A549 (cell line): Measurements from ENCODE around the gene IQCB1. TPM values are rescaled to one million over a fixed set of nuclear protein-coding genes. Genes with fewer than 3 reads are reported as not detected.

ENCODE experiments used
- ATAC-seq, 2 experiments: fragments of 200-7000 bp in 1 of 2; fragments of >200 bp in 1 of 2; cut with Nextera tagmentation in 1 of 2; cut with Tn5 transposase in 1 of 2; 3 replicates each; pipeline versions ENCODE4 v1.8.0 to v1.9.1; 2018 to 2020; ENCODE audit warnings: mild to moderate bottlenecking in 1 of 2, moderate library complexity in 1 of 2
- CTCF ChIA-PET: fragments of 300-600 bp; sonication (Branson Sonifier 250); formaldehyde crosslinking; extraction: SDS; loops from one replicate; lab custom pipeline; 2021; ENCODE audit warnings: antibody characterized with exemption, inconsistent platforms; lab: Yijun Ruan, JAX
- POLR2A ChIA-PET: fragments of 350-600 bp; formaldehyde crosslinking; extraction: SDS; loops from one replicate; lab custom pipeline; 2021; ENCODE audit warnings: antibody characterized with exemption, inconsistent platforms; lab: Yijun Ruan, JAX
- DNase-seq, 2 experiments: peaks; one replicate each; pipeline versions ENCODE4 v3.0.0 to v3.0.0-alpha.2; 2011 to 2016; ENCODE audit warnings: low read depth in 1 of 2, low spot score in 1 of 2
- FAIRE-seq: peaks from 2 replicates; lab custom pipeline; 2011; peaks lifted over from hg19 to GRCh38; lab: Jason Lieb, UNC
- H3K27ac ChIP-seq, 2 experiments: fragments of >200 bp; sonication (Bioruptor Twin); formaldehyde crosslinking; 3 replicates each; pipeline ENCODE4 v1.5.1; 2016 to 2017
- H3K4me1 ChIP-seq: fragments of >200 bp; sonication (Bioruptor Twin); formaldehyde crosslinking; 3 replicates; pipeline ENCODE4 v1.6.1; 2016
- H3K4me2 ChIP-seq: fragments of >200 bp; sonication (Bioruptor Twin); formaldehyde crosslinking; 3 replicates; pipeline ENCODE4 v1.6.1; 2016
- H3K4me3 ChIP-seq: fragments of >200 bp; sonication (Bioruptor Twin); formaldehyde crosslinking; 3 replicates; pipeline ENCODE4 v1.5.1; 2016
- H3K9me3 ChIP-seq: fragments of >200 bp; sonication (Bioruptor Twin); formaldehyde crosslinking; 3 replicates; pipeline ENCODE4 v1.6.1; 2016
- CTCF ChIP-seq: fragments of >200 bp; sonication (Bioruptor Twin); formaldehyde crosslinking; IDR thresholded peaks from 3 replicates; pipeline ENCODE4 v1.5.1; 2016
- EHMT2 ChIP-seq: fragments of 200-600 bp; sonication (generic); IDR thresholded peaks from 2 replicates; pipeline ENCODE4 v1.6.1; 2016; ENCODE audit warnings: antibody characterized with exemption, low read depth, mild to moderate bottlenecking, moderate library complexity
- ESRRA ChIP-seq: fragments of 150-350 bp; IDR thresholded peaks from 2 replicates; pipeline ENCODE4 v1.6.1; 2014; ENCODE audit warnings: mild to moderate bottlenecking, low read length, borderline replicate concordance
- FOSB ChIP-seq: fragments of 250-450 bp; sonication (Bioruptor Pico); IDR thresholded peaks from 2 replicates; pipeline ENCODE4 v1.5.0; 2020; ENCODE audit warnings: mild to moderate bottlenecking, moderate library complexity
- GATA3 ChIP-seq: IDR thresholded peaks from 2 replicates; pipeline ENCODE4 v1.6.1; 2012; ENCODE audit warnings: borderline replicate concordance
- HDAC2 ChIP-seq: fragments of 200-600 bp; sonication (generic); IDR thresholded peaks from 2 replicates; pipeline ENCODE4 v1.6.1; 2016
- HES2 ChIP-seq: fragments of >200 bp; sonication (Bioruptor Twin); formaldehyde crosslinking; IDR thresholded peaks from 2 replicates; pipeline ENCODE4 v1.6.1; 2016
- HOXB13 ChIP-seq: fragments of 250-450 bp; sonication (Bioruptor Pico); IDR thresholded peaks from 2 replicates; pipeline ENCODE4 v1.5.0; 2020; ENCODE audit warnings: low read depth, mild to moderate bottlenecking, moderate library complexity
- JUN ChIP-seq, 2 experiments: fragments of >200 bp; sonication (Bioruptor Twin); formaldehyde crosslinking; IDR thresholded peaks; 2 replicates in 1 of 2; 3 replicates in 1 of 2; pipeline ENCODE4 v1.6.1; 2016 to 2017
- KDM1A ChIP-seq: fragments of 200-600 bp; sonication (generic); IDR thresholded peaks from 2 replicates; pipeline ENCODE4 v1.6.1; 2016; ENCODE audit warnings: low read depth, mild to moderate bottlenecking
- MAFK ChIP-seq: fragments of 450-650 bp; IDR thresholded peaks from 2 replicates; pipeline ENCODE4 v1.6.1; 2014; ENCODE audit not compliant: partially characterized antibody
- MAX ChIP-seq: IDR thresholded peaks from 2 replicates; pipeline ENCODE4 v1.6.1; 2012
- NFE2L2 ChIP-seq: fragments of 150-350 bp; conservative IDR thresholded peaks from 2 replicates; pipeline ENCODE4 v1.6.1; 2014; ENCODE audit warnings: low read length
- NR3C1 ChIP-seq: fragments of >200 bp; sonication (Bioruptor Twin); formaldehyde crosslinking; IDR thresholded peaks from 3 replicates; pipeline ENCODE4 v1.6.1; 2017
- PBX3 ChIP-seq: IDR thresholded peaks from 2 replicates; pipeline ENCODE4 v1.6.1; 2012
- RAD21 ChIP-seq, 2 experiments: fragments of >200 bp in 1 of 2; sonication (Bioruptor Twin) in 1 of 2; formaldehyde crosslinking in 1 of 2; IDR thresholded peaks in 1 of 2; conservative IDR thresholded peaks in 1 of 2; 2 replicates in 1 of 2; 3 replicates in 1 of 2; pipeline ENCODE4 v1.6.1; 2012 to 2018; ENCODE audit warnings: inconsistent platforms in 1 of 2
- RCOR1 ChIP-seq: fragments of 150-350 bp; IDR thresholded peaks from 2 replicates; pipeline ENCODE4 v1.6.1; 2014; ENCODE audit warnings: antibody characterized with exemption, low read length, low read depth
- RNF2 ChIP-seq: fragments of 200-600 bp; sonication (generic); IDR thresholded peaks from 2 replicates; pipeline ENCODE4 v1.6.1; 2016; ENCODE audit warnings: low read depth, mild to moderate bottlenecking, antibody characterized with exemption, moderate library complexity, borderline replicate concordance
- SMC3 ChIP-seq: fragments of >200 bp; sonication (Bioruptor Twin); formaldehyde crosslinking; IDR thresholded peaks from 3 replicates; pipeline ENCODE4 v1.6.1; 2018; ENCODE audit warnings: inconsistent platforms
- TP53 ChIP-seq: fragments of 250-450 bp; sonication (Bioruptor Pico); IDR thresholded peaks from 2 replicates; pipeline ENCODE4 v1.5.0; 2021; ENCODE audit warnings: mild to moderate bottlenecking, moderate library complexity
- ZFP36 ChIP-seq: fragments of 450-650 bp; IDR thresholded peaks from 2 replicates; pipeline ENCODE4 v1.6.1; 2014; ENCODE audit warnings: borderline replicate concordance; ENCODE audit not compliant: partially characterized antibody
- whole genome bisulfite sequencing: methylation state at CpG from one replicate; pipeline ENCODE4 v1.1.6; 2017; ENCODE audit errors: missing lambda C conversion rate; 5-methylcytosine and 5-hydroxymethylcytosine counted together
- polyA plus RNA-seq, 4 experiments: library from polyadenylated mRNA; depleted of rRNA in 3 of 4; stranded (reverse); fragments of >200 nt; fragmentation: RNase III in 1 of 4; extraction: RNeasy Plus Mini Kit Qiagen cat#74134 plus additional on column Dnase treatment in 1 of 4; gene quantifications; 2 replicates in 3 of 4; 3 replicates in 1 of 4; pipeline ENCODE4 v1.2.3, GENCODE V29; 2011 to 2017

The IQCB1 gene
- polyA plus RNA-seq, 2 of the 4 experiments (the other 2 are of a cell fraction) = 22.1 to 34.3 TPM

- ChIA-PET CTCF (no interaction called here), POLR2A (no interaction called here)
- H3K27ac ChIP-seq = no peak overlapping the region
- no peak for TF ChIP-seq CTCF
- TF ChIP-seq NR3C1 = no peak
- TF ChIP-seq RAD21 (conservative IDR thresholded peaks at IDR 0.05 in 1 of 2, IDR thresholded peaks at IDR 0.05 in 1 of 2) = no peak
- TF ChIP-seq MAX = no peak
- TF ChIP-seq NFE2L2 = no peak
- no peak for TF ChIP-seq PBX3
- no peak for TF ChIP-seq KDM1A
- TF ChIP-seq TP53 = no peak
- H3K4me3 ChIP-seq = no peak overlapping the region
- no peaks in the 10 kb centered on the region for H3K9me3 ChIP-seq
- FAIRE-seq (no peak), ATAC-seq (no peak), DNase-seq (no peak)
- peaks cover 12% of the 10 kb centered on the region; the same call in 2 of the 3 replicates for H3K4me1 ChIP-seq
- 78% methylated on average over 3 of the region's 3 CpGs for WGBS
- H3K4me2 ChIP-seq = no peak overlapping the region; the same call in 2 of the 3 replicates
These were observed 1.6 kb upstream of the IQCB1 start for GRCh38 chr3:121836481-121836880.

GRCh38 chr3:121836064-121836463 lies 1.2 kb upstream of the IQCB1 start:
- no peak for ATAC-seq
- DNase-seq = no peak
- 82% methylated on average over 4 of the region's 4 CpGs for WGBS
- Histone ChIP-seq H3K4me1 (peaks cover 12% of the 10 kb centered on the region; the same call in 2 of the 3 replicates), H3K4me2 (peak overlapping the region; percentile 92), H3K4me3 (no peak overlapping the region), H3K27ac (no peak overlapping the region), H3K9me3 (no peaks in the 10 kb centered on the region)
- ChIA-PET POLR2A (no interaction called here), CTCF (no interaction called here)
- no peak for FAIRE-seq
- TF ChIP-seq ESRRA (no peak), RNF2 (no peak), EHMT2 (no peak), ZFP36 (no peak), HDAC2 (no peak)

GRCh38 chr3:121835465-121835801 lies 573 bp upstream of the IQCB1 start:
- ATAC-seq = peak; percentile 41 to 48; a peak in 5 of 6 replicates
- H3K4me2 ChIP-seq = peak overlapping the region; percentile 92
- TF ChIP-seq GATA3 (no peak), MAFK (no peak), SMC3 (no peak), JUN (IDR thresholded peaks at IDR 0.05) (no peak), HES2 (no peak), FOSB (CRISPR knock-in tag) (no peak), RNF2 (no peak), RCOR1 (no peak), KDM1A (no peak), HOXB13 (CRISPR knock-in tag) (no peak)
- TF ChIP-seq, all 56 proteins: peak for 0
- no peaks in the 10 kb centered on the region for H3K9me3 ChIP-seq
- DNase-seq (no peak), FAIRE-seq (no peak)
- ChIA-PET POLR2A (interaction anchor here (1.0 to 1.6 kb wide), 2 partner anchors 9 to 29 kb away, joined by 3 read pairs; no protein-coding TSS in a partner anchor), CTCF (no interaction called here)
- peaks cover 12% of the 10 kb centered on the region; the same call in 2 of the 3 replicates for H3K4me1 ChIP-seq
- H3K4me3 ChIP-seq = peak overlapping the region; percentile 76
- WGBS = 6% methylated on average over 10 of the region's 11 CpGs
- peak overlapping the region; percentile 56 to 84 for H3K27ac ChIP-seq
